GM18526 (cell line): ENCODE results near the gene TRAPPC2.

Experiments used
- POLR2A ChIP-seq: IDR thresholded peaks from 3 replicates; pipeline ENCODE4 v1.6.1; 2011; ENCODE audit not compliant: insufficient read length; ENCODE audit errors: extremely low read depth

The TRAPPC2 gene

GRCh38 chrX:13734278-13735172 lies at the start of gene TRAPPC2, which contains the start of gene OFD1:
Gene TRAPPC2 (minus strand): TSS chrX:13734620. CDS start chrX:13719963, 14,657 bp downstream.
Gene OFD1 (plus strand): TSS chrX:13734748. CDS start chrX:13735072, 324 bp downstream.
- TF ChIP-seq POLR2A: peak; percentile 85

GRCh38 chrX:13780868-13781427 lies 46.5 kb upstream of the TRAPPC2 start:
- TF ChIP-seq POLR2A: no peak

- TF ChIP-seq POLR2A: no peak
These were observed 44.5 kb upstream of the TRAPPC2 start for GRCh38 chrX:13778916-13779315.

- TF ChIP-seq POLR2A: no peak
These were observed 42.0 kb upstream of the TRAPPC2 start for GRCh38 chrX:13776387-13776786.

GRCh38 chrX:13775837-13776236 lies 41.4 kb upstream of the TRAPPC2 start:
- no peak for TF ChIP-seq POLR2A

GRCh38 chrX:13774696-13775095 lies 40.3 kb upstream of the TRAPPC2 start:
- TF ChIP-seq POLR2A: no peak

- TF ChIP-seq POLR2A: no peak
These were observed 35.7 kb upstream of the TRAPPC2 start for GRCh38 chrX:13770013-13770535.

- TF ChIP-seq POLR2A: no peak
These were observed 34.5 kb upstream of the TRAPPC2 start for GRCh38 chrX:13768939-13769338.

GRCh38 chrX:13764765-13765164 lies 30.3 kb upstream of the TRAPPC2 start:
- TF ChIP-seq POLR2A: no peak

- TF ChIP-seq POLR2A: no peak
These were observed 29.9 kb upstream of the TRAPPC2 start for GRCh38 chrX:13764281-13764680.

GRCh38 chrX:13763489-13763888 lies 29.1 kb upstream of the TRAPPC2 start:
- no peak for TF ChIP-seq POLR2A

GRCh38 chrX:13761606-13762414 lies 27.4 kb upstream of the TRAPPC2 start:
- TF ChIP-seq POLR2A: no peak

GRCh38 chrX:13760426-13760825 lies 26.0 kb upstream of the TRAPPC2 start:
- no peak for TF ChIP-seq POLR2A

- TF ChIP-seq POLR2A: no peak
These were observed 24.8 kb upstream of the TRAPPC2 start for GRCh38 chrX:13759152-13759718.

GRCh38 chrX:13756381-13756780 lies 22.0 kb upstream of the TRAPPC2 start:
- no peak for TF ChIP-seq POLR2A
